ENCODE data around the gene EHF. TPM values are rescaled to one million over a fixed set of nuclear protein-coding genes. Genes with fewer than 3 reads are reported as not detected.

The EHF gene
- total and polyA plus RNA-seq, 2 of the 8 experiments (the other 6 are each of a cell fraction or from before 2014, with no cell fraction given), result not detected

GRCh38 chr11:34600339-34601084 is 20.4 kb upstream of the EHF start:
- Histone ChIP-seq H3K56ac (replicated peaks; ENCODE audit: insufficient read length, low read depth, low read length) (no peak overlapping the region), H3K23me2 (ENCODE audit: low read depth, low read length) (no peaks in the 10 kb centered on the region), H4K91ac (replicated peaks; ENCODE audit: insufficient read length, low read length) (no peak overlapping the region), H2AK5ac (ENCODE audit: low read depth, low read length) (no peak overlapping the region), H3K4ac (replicated peaks; ENCODE audit: insufficient read length, low read depth, low read length) (no peak overlapping the region), H3K36me3 (ENCODE audit: control insufficient read depth in 2 of 4, insufficient read depth in 4 of 4, low read length in 3 of 4) (no peaks in the 10 kb centered on the region), H2BK5ac (ENCODE audit: low read depth, low read length) (no peak overlapping the region), H3K9ac (replicated peaks in 1 of 4; ENCODE audit: extremely low read depth in 1 of 4, low read depth in 3 of 4, low read length in 3 of 4) (no peak overlapping the region), H3K9me3 (ENCODE audit: insufficient read depth in 2 of 2, low read depth in 1 of 2, low read length in 1 of 2) (peaks cover 0 to 2% of the 10 kb centered on the region in 2 experiments; a peak in 1 of 4 replicates), H3K4me3 (ENCODE audit: extremely low read depth in 1 of 4, insufficient read depth in 2 of 4, low read depth in 3 of 4, low read length in 4 of 4) (no peak overlapping the region), H2BK12ac (ENCODE audit: low read depth, low read length) (no peak overlapping the region), H2AFZ (ENCODE audit: low read length) (no peak overlapping the region), H2BK20ac (ENCODE audit: low read length) (no peak overlapping the region), H3K79me1 (ENCODE audit: low read depth, low read length) (no peaks in the 10 kb centered on the region), H3K27me3 (replicated peaks in 1 of 4; ENCODE audit: control insufficient read depth in 3 of 4, extremely low read depth in 1 of 4, insufficient read depth in 3 of 4, low read length in 3 of 4) (no peaks in the 10 kb centered on the region), H3K27ac (ENCODE audit: low read depth, low read length) (no peak overlapping the region), H4K8ac (ENCODE audit: extremely low read depth, insufficient read depth, low read length) (no peak overlapping the region), H2BK15ac (ENCODE audit: low read length) (no peak overlapping the region), H3K18ac (ENCODE audit: extremely low read depth, low read length) (no peak overlapping the region), H3K23ac (ENCODE audit: insufficient read length) (no peak overlapping the region), H3K4me2 (ENCODE audit: insufficient read depth in 1 of 2, low read depth in 2 of 2, low read length in 2 of 2) (no peak overlapping the region), H2BK120ac (replicated peaks; ENCODE audit: low read depth, low read length) (no peak overlapping the region), H3K14ac (ENCODE audit: insufficient read length) (no peak overlapping the region), H4K5ac (ENCODE audit: insufficient read length, low read depth, low read length) (no peak overlapping the region), H4K20me1 (replicated peaks in 1 of 2; ENCODE audit: control insufficient read depth in 1 of 2, insufficient read depth in 2 of 2, low read length in 2 of 2) (no peaks in the 10 kb centered on the region), H3K4me1 (replicated peaks in 1 of 4; ENCODE audit: control insufficient read depth in 3 of 4, insufficient read depth in 4 of 4, low read length in 3 of 4) (no peaks in the 10 kb centered on the region), H3K79me2 (ENCODE audit: control insufficient read depth in 1 of 2, insufficient read depth in 2 of 2, low read length in 2 of 2) (no peaks in the 10 kb centered on the region)
- DNase-seq (ENCODE audit: low read depth in 1 of 2, low spot score in 2 of 2), result no peak
- POLR2A ChIA-PET (ENCODE audit: partially characterized antibody), result no interaction called here
- no peak for FAIRE-seq
- TF ChIP-seq YY1 (IDR thresholded peaks at IDR 0.05; ENCODE audit: low read depth, low read length), result no peak
- TF ChIP-seq CBX8 (IDR thresholded peaks at IDR 0.05; ENCODE audit: borderline replicate concordance, low read depth, low read length), result no peak
- no peak for TF ChIP-seq TCF12 (IDR thresholded peaks at IDR 0.05; ENCODE audit: low read depth, low read length)
- 82% methylated on average over 10 of the region's 11 CpGs; no CpG with 5 or more reads in 1 of the 2 experiments for WGBS, 2 experiments (ENCODE audit: extremely low coverage in 1 of 2, insufficient coverage in 1 of 2, insufficient read length in 1 of 2, insufficient replicate concordance in 2 of 2, low coverage in 1 of 2, low lambda C conversion rate in 2 of 2, missing lambda C conversion rate in 1 of 2)
- CTCF ChIA-PET (ENCODE audit: partially characterized antibody), result interaction anchor here (0.6 to 1.7 kb wide), 7 partner anchors 14 to 627 kb away, joined by 3 to 15 read pairs (median 3); no protein-coding TSS in a partner anchor
